GM12878 (cell line): Measurements from ENCODE around the gene TRIM41. TPM values are rescaled to one million over a fixed set of nuclear protein-coding genes. Genes with fewer than 3 reads are reported as not detected.
"Not testable (repeated sequence)": the region's sequence is repeated elsewhere in the genome, so short reads cannot be mapped to it uniquely, and the experiment has no call there.

Source experiments
- ATAC-seq: fragments of 200-7000 bp; cut with Tn5 transposase; 3 replicates; pipeline ENCODE4 v1.9.1; 2020; ENCODE audit warnings: mild to moderate bottlenecking, moderate library complexity
- BruUV-seq: library from RNA; stranded (reverse); fragments of 400-500 nt; replicated peaks from 2 replicates; lab custom pipeline; 2021; lab: Mats Ljungman, UMichigan
- CTCF ChIA-PET: fragments of 300-600 bp; sonication (Branson Sonifier 250); formaldehyde crosslinking; extraction: SDS; loops from one replicate; lab custom pipeline; 2021; ENCODE audit warnings: inconsistent platforms; lab: Yijun Ruan, JAX
- POLR2A ChIA-PET: fragments of 350-600 bp; formaldehyde crosslinking; extraction: SDS; loops from one replicate; lab custom pipeline; 2021; ENCODE audit warnings: inconsistent platforms; lab: Charles Lee
- RAD21 ChIA-PET: fragments of 300-600 bp; sonication (Branson Sonifier 250); formaldehyde crosslinking; loops from one replicate; lab custom pipeline; 2023; ENCODE audit warnings: antibody characterized with exemption; ENCODE audit not compliant: unreplicated experiment; lab: Charles Lee
- SMC1A ChIA-PET: fragments of 300-600 bp; sonication (Branson Sonifier 250); formaldehyde crosslinking; loops from one replicate; lab custom pipeline; 2023; ENCODE audit not compliant: unreplicated experiment, uncharacterized antibody; lab: Charles Lee
- DNase-seq: peaks from one replicate; pipeline ENCODE4 v3.0.0-alpha.2; 2011; ENCODE audit warnings: low read depth, low spot score
- FAIRE-seq: peaks from 3 replicates; lab custom pipeline; 2011; peaks lifted over from hg19 to GRCh38; lab: Jason Lieb, UNC
- H2AFZ ChIP-seq: 2 replicates; pipeline ENCODE4 v1.6.0; 2011; ENCODE audit warnings: low read depth, low read length, control low read depth; ENCODE audit not compliant: control insufficient read depth
- H3K27ac ChIP-seq: 2 replicates; pipeline ENCODE4 v1.5.1; 2011; ENCODE audit warnings: control low read depth; ENCODE audit not compliant: control insufficient read depth, insufficient read depth
- H3K27me3 ChIP-seq, 2 experiments: replicated peaks in 1 of 2; 2 replicates each; pipeline versions ENCODE4 v1.6.0 to v1.6.1; 2011; ENCODE audit warnings: low read length in 1 of 2; ENCODE audit not compliant: control insufficient read depth in 2 of 2, insufficient read depth in 2 of 2
- H3K36me3 ChIP-seq, 2 experiments: 2 replicates each; pipeline ENCODE4 v1.5.1; 2011; ENCODE audit warnings: low read length in 1 of 2; ENCODE audit not compliant: control insufficient read depth in 2 of 2, insufficient read depth in 2 of 2
- H3K4me1 ChIP-seq: 2 replicates; pipeline ENCODE4 v1.6.1; 2011; ENCODE audit warnings: mild to moderate bottlenecking, low read length, moderate library complexity, mixed read lengths; ENCODE audit not compliant: control insufficient read depth, insufficient read depth
- H3K4me2 ChIP-seq: 2 replicates; pipeline ENCODE4 v1.6.0; 2011; ENCODE audit warnings: control low read depth; ENCODE audit not compliant: control insufficient read depth, insufficient read depth
- H3K4me3 ChIP-seq: fragments of 200-600 bp; sonication (generic); 2 replicates; pipeline ENCODE4 v1.5.1; 2016
- H3K79me2 ChIP-seq: 2 replicates; pipeline ENCODE4 v1.6.0; 2011; ENCODE audit warnings: low read length; ENCODE audit not compliant: control insufficient read depth, insufficient read depth
- H3K9ac ChIP-seq: 2 replicates; pipeline ENCODE4 v1.8.0; 2011; ENCODE audit warnings: low read length, control low read depth, mixed read lengths; ENCODE audit not compliant: control insufficient read depth, insufficient read depth
- H3K9me3 ChIP-seq: replicated peaks from 3 replicates; pipeline ENCODE4 v1.5.1; 2011; ENCODE audit warnings: mild to moderate bottlenecking, low read length; ENCODE audit not compliant: control insufficient read depth, insufficient read depth
- H4K20me1 ChIP-seq: 2 replicates; pipeline ENCODE4 v1.6.0; 2011; ENCODE audit not compliant: control insufficient read depth, insufficient read depth
- CBX3 ChIP-seq: fragments of 200-600 bp; sonication (generic); IDR thresholded peaks from 2 replicates; pipeline ENCODE4 v1.6.1; 2016; ENCODE audit warnings: low read depth, borderline replicate concordance
- EP300 ChIP-seq, 2 experiments: fragments of 150-350 bp in 1 of 2; IDR thresholded peaks; 2 replicates each; pipeline ENCODE4 v1.6.1; 2011 to 2012; ENCODE audit warnings: low read depth in 2 of 2, low read length in 2 of 2, borderline replicate concordance in 1 of 2, improper control_type of control experiment in 1 of 2, inconsistent platforms in 1 of 2; ENCODE audit not compliant: control insufficient read depth in 1 of 2
- POLR2AphosphoS2 ChIP-seq: IDR thresholded peaks from 2 replicates; pipeline ENCODE4 v1.6.1; 2011; ENCODE audit warnings: low read depth, mild to moderate bottlenecking, low read length, improper control_type of control experiment, moderate library complexity
- SMAD5 ChIP-seq: IDR thresholded peaks from 2 replicates; pipeline ENCODE4 v1.6.1; 2016; ENCODE audit warnings: antibody characterized with exemption, low read depth
- SRF ChIP-seq, 2 experiments: IDR thresholded peaks; 2 replicates each; pipeline ENCODE4 v1.6.1; 2011; ENCODE audit warnings: low read depth in 2 of 2, low read length in 2 of 2, mild to moderate bottlenecking in 1 of 2, moderate library complexity in 1 of 2
- WGBS: methylation state at CpG from one replicate; pipeline ENCODE4 v1.1.6; 2016; ENCODE audit warnings: low lambda C conversion rate; ENCODE audit not compliant: insufficient replicate concordance, insufficient coverage; ENCODE audit errors: missing lambda C conversion rate; 5-methylcytosine and 5-hydroxymethylcytosine counted together
- in situ Hi-C: fragments of 300-500 bp; cut with MboI; formaldehyde crosslinking; loops from 9 replicates; pipeline ENCODE4 v1.14.3; 2018; ENCODE audit warnings: mixed read lengths
- intact Hi-C: fragments of 100-400 bp; cut with micrococcal nuclease; formaldehyde crosslinking; loops from one replicate; pipeline ENCODE4 v1.14.2; 2022; ENCODE audit not compliant: unreplicated experiment
- polyA plus RNA-seq, 11 experiments: library from polyadenylated mRNA; depleted of rRNA in 4 of 11; unstranded in 6 of 11; stranded (reverse) in 5 of 11; fragments of >200 nt; fragmentation: Nextera tagmentation in 4 of 11; fragmentation: Illumina TruSeq in 1 of 11; extraction: Ambion mirVana in 4 of 11; extraction: Trizol in 1 of 11; gene quantifications; 1 replicate in 1 of 11; 2 replicates in 10 of 11; pipeline versions ENCODE4 v1.2.1 to v1.2.3, GENCODE V29; 2011 to 2016; ENCODE audit warnings: inconsistent platforms in 2 of 11, missing spikeins in 2 of 11, low read depth in 1 of 11
- total RNA-seq, 4 experiments: library from RNA; depleted of rRNA in 3 of 4; stranded (reverse); fragments of >200 nt in 3 of 4; fragmentation: Illumina TruSeq in 1 of 4; extraction: Trizol in 1 of 4; gene quantifications; 2 replicates each; pipeline versions ENCODE4 v1.2.1 to v1.2.3, GENCODE V29; 2013 to 2021

Gene TRIM41
- total and polyA plus RNA-seq, 10 of the 15 experiments (the other 5 are each of a cell fraction or from before 2014, with no cell fraction given): 1.0 to 28.9 (median 10.6) TPM

- TF ChIP-seq POLR2AphosphoS2 (no peak), SMAD5 (no peak), EP300 (IDR thresholded peaks at IDR 0.05; ENCODE audit: borderline replicate concordance in 1 of 2, control insufficient read depth in 1 of 2, low read depth in 2 of 2, low read length in 2 of 2) (no peak), CBX3 (no peak), SRF (IDR thresholded peaks at IDR 0.05; ENCODE audit: low read depth in 2 of 2, low read length in 2 of 2) (0 out of 4 replicates have a peak, but pooled peaks of 1 of the 2 experiments have one; percentile 31)
- POLR2A ChIA-PET: no interaction called here
- no peaks in the 10 kb centered on the region for H3K9me3 ChIP-seq
- ATAC-seq (no peak), FAIRE-seq (no peak), DNase-seq (no peak)
- RAD21 ChIA-PET: interaction anchor here (0.8 to 1.3 kb wide), 2 partner anchors 15 to 133 kb away, joined by 4 read pairs; no protein-coding TSS in a partner anchor
- intact Hi-C loops: no loop called here
- H3K4me2 ChIP-seq: no peak overlapping the region
- in situ Hi-C loops: no loop called here
- H3K36me3 ChIP-seq: no peaks in the 10 kb centered on the region
- no peak overlapping the region for H3K27ac ChIP-seq
- H2AFZ ChIP-seq: no peak overlapping the region
- BruUV-seq: no TSS peak
- H3K79me2 ChIP-seq: no peaks in the 10 kb centered on the region
- no peak overlapping the region for H3K4me3 ChIP-seq
- SMC1A ChIA-PET: interaction anchor here (1.5 to 1.7 kb wide), 2 partner anchors 8 to 376 kb away, joined by 3 to 6 read pairs; no protein-coding TSS in a partner anchor
- no peaks in the 10 kb centered on the region for H4K20me1 ChIP-seq
- H3K4me1 ChIP-seq: peaks cover 5% of the 10 kb centered on the region; the same call in 1 of the 2 replicates
- 25% methylated on average over 3 of the region's 3 CpGs for WGBS
- CTCF ChIA-PET: interaction anchor here (1.9 kb wide), 1 partner anchor 8 kb away, joined by 5 read pairs; no protein-coding TSS in a partner anchor
- H3K27me3 ChIP-seq: no peaks in the 10 kb centered on the region
- no peak overlapping the region for H3K9ac ChIP-seq
Measured at GRCh38 chr5:181176254-181176952, 46.7 kb upstream of the TRIM41 start.

- H3K9me3 ChIP-seq, H3K36me3 ChIP-seq, H3K27ac ChIP-seq, H3K79me2 ChIP-seq, DNase-seq, BruUV-seq, H3K4me3 ChIP-seq, H2AFZ ChIP-seq, H3K9ac ChIP-seq, H3K4me2 ChIP-seq, H3K27me3 ChIP-seq, FAIRE-seq, ATAC-seq, H4K20me1 ChIP-seq, intact Hi-C loops, in situ Hi-C loops: not testable (repeated sequence)
- CTCF ChIA-PET: interaction anchor here (1.9 kb wide), 1 partner anchor 9 kb away, joined by 5 read pairs; no protein-coding TSS in a partner anchor
- WGBS: 48% methylated on average over 14 of the region's 14 CpGs
- RAD21 ChIA-PET: interaction anchor here (0.7 to 1.3 kb wide), 2 partner anchors 9 to 20 kb away, joined by 3 to 4 read pairs; no protein-coding TSS in a partner anchor
- SMC1A ChIA-PET: interaction anchor here (1.7 kb wide), 1 partner anchor 9 kb away, joined by 6 read pairs; no protein-coding TSS in a partner anchor
- peaks cover 11% of the 10 kb centered on the region for H3K4me1 ChIP-seq
- POLR2A ChIA-PET: interaction anchor here (0.6 kb wide), 1 partner anchor 67 kb away, joined by 3 read pairs; the partner anchor contains the start of gene RACK1
Measured at GRCh38 chr5:181177559-181177958, 45.5 kb upstream of the TRIM41 start.
